ENCODE results near the gene CREB3L2. TPM values are rescaled to one million over a fixed set of nuclear protein-coding genes. Genes with fewer than 3 reads are reported as not detected.
"Not testable (repeated sequence)": the region's sequence is repeated elsewhere in the genome, so short reads cannot be mapped to it uniquely, and the experiment has no call there.

Gene CREB3L2
- total and polyA plus RNA-seq, 2 donors: 3.4 to 6.6 TPM

DNA sequence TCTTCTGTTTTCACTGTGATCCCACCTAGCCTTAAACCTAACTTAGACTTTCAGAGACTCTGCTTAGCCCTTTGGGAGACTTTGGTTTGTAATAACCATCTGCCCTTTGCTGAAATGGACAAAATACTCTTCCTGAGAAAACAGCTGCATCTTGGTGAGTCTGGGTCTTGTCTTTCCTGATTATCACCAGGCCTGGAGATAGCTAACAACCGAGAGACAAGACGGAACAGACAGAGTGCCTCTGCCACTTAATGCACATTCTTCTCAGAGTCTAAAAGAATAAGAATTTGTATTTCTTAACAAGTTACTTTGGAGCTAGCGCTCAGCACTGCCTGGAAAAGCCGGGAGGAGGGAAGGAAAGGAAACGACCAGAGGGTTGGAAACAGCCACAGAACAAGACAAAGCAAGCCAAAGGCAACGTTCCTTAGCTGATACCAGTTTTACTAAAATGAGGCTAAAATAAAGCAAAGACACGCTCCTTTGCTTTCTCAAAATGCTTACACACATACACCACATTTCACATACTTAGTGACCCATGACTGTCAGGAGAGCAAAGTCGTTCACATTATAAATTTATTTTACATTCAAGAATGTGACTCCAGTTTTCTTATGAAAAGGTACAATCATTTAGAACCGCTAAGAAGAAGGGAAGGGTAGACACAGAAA, 84.8 kb downstream of the CREB3L2 start:
- WGBS: 93% methylated on average over 9 of the region's 9 CpGs
- Histone ChIP-seq H3K4me3 (ENCODE audit: low read length in 2 of 2) (no peak overlapping the region), H3K9me3 (ENCODE audit: control insufficient read depth in 2 of 2, insufficient read depth in 1 of 2, low read length in 1 of 2) (no peaks in the 10 kb centered on the region), H3K27me3 (ENCODE audit: control insufficient read depth in 2 of 2, insufficient read depth in 1 of 2, low read length in 1 of 2) (no peaks in the 10 kb centered on the region), H3K4me1 (ENCODE audit: control insufficient read depth in 2 of 2, insufficient read depth in 2 of 2, low read length in 2 of 2) (no peaks in the 10 kb centered on the region), H3K36me3 (ENCODE audit: control insufficient read depth in 2 of 2, insufficient read depth in 2 of 2, low read length in 1 of 2) (peaks cover 0 to 4% of the 10 kb centered on the region in 2 donors), H3K27ac (ENCODE audit: low read depth in 1 of 2, low read length in 1 of 2) (no peak overlapping the region)
- DNase-seq (ENCODE audit: low read depth in 6 of 9, low spot score in 9 of 9): no peak

DNA sequence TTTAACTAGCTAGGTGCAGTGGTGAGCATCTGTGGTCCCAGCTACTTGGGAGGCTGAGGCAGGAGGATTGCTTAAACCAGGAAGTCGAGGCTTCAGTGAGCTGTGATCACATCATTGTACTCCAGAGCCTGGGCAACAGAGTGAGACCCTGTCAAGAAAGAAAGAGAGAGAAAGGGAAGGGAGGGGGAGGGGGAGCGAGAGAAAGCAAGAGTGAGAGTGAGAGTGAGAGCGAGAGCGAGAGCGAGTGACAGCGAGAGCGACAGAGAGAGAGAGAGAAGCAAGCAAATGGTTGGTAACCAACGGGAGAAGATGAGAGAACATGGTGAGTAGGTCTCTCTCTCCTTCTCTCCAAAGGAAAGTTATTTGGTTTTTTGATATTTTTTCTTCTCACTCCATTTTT, 85.3 kb downstream of the CREB3L2 start:
- H3K4me1 ChIP-seq (ENCODE audit: control insufficient read depth in 2 of 2, insufficient read depth in 2 of 2, low read length in 2 of 2): no peaks in the 10 kb centered on the region
- no peak overlapping the region for H3K27ac ChIP-seq (ENCODE audit: low read depth in 1 of 2, low read length in 1 of 2)
- H3K27me3 ChIP-seq (ENCODE audit: control insufficient read depth in 2 of 2, insufficient read depth in 1 of 2, low read length in 1 of 2): no peaks in the 10 kb centered on the region
- no peak overlapping the region for H3K4me3 ChIP-seq (ENCODE audit: low read length in 2 of 2)
- no peaks in the 10 kb centered on the region for H3K9me3 ChIP-seq (ENCODE audit: control insufficient read depth in 2 of 2, insufficient read depth in 1 of 2, low read length in 1 of 2)
- H3K36me3 ChIP-seq (ENCODE audit: control insufficient read depth in 2 of 2, insufficient read depth in 2 of 2, low read length in 1 of 2): peaks cover 0 to 4% of the 10 kb centered on the region in 2 donors
- no peak for DNase-seq (ENCODE audit: low read depth in 6 of 9, low spot score in 9 of 9)
- 97% methylated on average over 8 of the region's 8 CpGs for WGBS

DNA sequence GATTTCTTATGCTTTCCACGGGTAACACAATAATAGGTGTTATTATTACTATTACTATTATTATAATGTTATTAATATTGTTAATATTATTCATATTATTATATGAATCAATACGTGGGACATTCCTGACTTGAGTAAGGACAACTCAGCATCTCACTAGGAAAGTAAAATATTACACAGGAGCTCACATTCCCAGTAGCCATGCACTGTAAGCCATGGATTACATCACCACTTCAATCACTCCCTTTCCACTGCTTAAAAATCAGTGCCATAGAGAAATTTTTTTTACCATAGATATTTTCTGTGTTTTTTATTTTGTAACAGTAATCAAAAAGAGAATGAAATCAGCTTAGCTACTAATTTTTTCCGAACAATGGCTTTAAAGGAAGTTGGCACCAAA, 86.6 kb downstream of the CREB3L2 start:
- Histone ChIP-seq H3K27ac (ENCODE audit: low read depth in 1 of 2, low read length in 1 of 2) (no peak overlapping the region), H3K9me3 (ENCODE audit: control insufficient read depth in 2 of 2, insufficient read depth in 1 of 2, low read length in 1 of 2) (no peaks in the 10 kb centered on the region), H3K4me3 (ENCODE audit: low read length in 2 of 2) (no peak overlapping the region), H3K27me3 (ENCODE audit: control insufficient read depth in 2 of 2, insufficient read depth in 1 of 2, low read length in 1 of 2) (no peaks in the 10 kb centered on the region), H3K4me1 (ENCODE audit: control insufficient read depth in 2 of 2, insufficient read depth in 2 of 2, low read length in 2 of 2) (no peaks in the 10 kb centered on the region), H3K36me3 (ENCODE audit: control insufficient read depth in 2 of 2, insufficient read depth in 2 of 2, low read length in 1 of 2) (peaks cover 0 to 4% of the 10 kb centered on the region in 2 donors)
- WGBS: 97% methylated on average over 3 of the region's 3 CpGs
- DNase-seq (ENCODE audit: low read depth in 6 of 9, low spot score in 9 of 9): no peak

DNA sequence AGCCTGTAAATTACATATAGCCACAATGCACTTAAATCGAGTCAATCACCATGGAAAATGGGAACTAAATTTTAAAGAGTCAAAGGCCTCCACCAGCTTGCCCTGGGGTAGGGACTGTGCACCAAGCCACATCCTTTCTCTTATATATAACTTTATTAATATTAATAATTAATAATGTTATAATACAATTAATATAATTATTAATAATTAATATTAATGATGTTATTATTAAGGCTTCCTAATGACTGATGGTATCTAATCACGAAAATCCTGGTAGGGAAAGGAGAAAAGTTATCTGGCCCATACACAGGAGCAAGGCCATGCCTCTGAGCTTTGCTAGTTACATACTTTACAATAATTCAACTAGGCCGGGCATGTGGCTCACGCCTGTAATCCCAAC, 87.9 kb downstream of the CREB3L2 start:
- no peaks in the 10 kb centered on the region for H3K27me3 ChIP-seq (ENCODE audit: control insufficient read depth in 2 of 2, insufficient read depth in 1 of 2, low read length in 1 of 2)
- no peak overlapping the region for H3K27ac ChIP-seq (ENCODE audit: low read depth in 1 of 2, low read length in 1 of 2)
- no peak for DNase-seq (ENCODE audit: low read depth in 6 of 9, low spot score in 9 of 9)
- H3K36me3 ChIP-seq (ENCODE audit: control insufficient read depth in 2 of 2, insufficient read depth in 2 of 2, low read length in 1 of 2): peaks cover 0 to 4% of the 10 kb centered on the region in 2 donors
- H3K4me1 ChIP-seq (ENCODE audit: control insufficient read depth in 2 of 2, insufficient read depth in 2 of 2, low read length in 2 of 2): no peaks in the 10 kb centered on the region
- no peak overlapping the region for H3K4me3 ChIP-seq (ENCODE audit: low read length in 2 of 2)
- no peaks in the 10 kb centered on the region for H3K9me3 ChIP-seq (ENCODE audit: control insufficient read depth in 2 of 2, insufficient read depth in 1 of 2, low read length in 1 of 2)
- WGBS: 98% methylated on average over 4 of the region's 4 CpGs

DNA sequence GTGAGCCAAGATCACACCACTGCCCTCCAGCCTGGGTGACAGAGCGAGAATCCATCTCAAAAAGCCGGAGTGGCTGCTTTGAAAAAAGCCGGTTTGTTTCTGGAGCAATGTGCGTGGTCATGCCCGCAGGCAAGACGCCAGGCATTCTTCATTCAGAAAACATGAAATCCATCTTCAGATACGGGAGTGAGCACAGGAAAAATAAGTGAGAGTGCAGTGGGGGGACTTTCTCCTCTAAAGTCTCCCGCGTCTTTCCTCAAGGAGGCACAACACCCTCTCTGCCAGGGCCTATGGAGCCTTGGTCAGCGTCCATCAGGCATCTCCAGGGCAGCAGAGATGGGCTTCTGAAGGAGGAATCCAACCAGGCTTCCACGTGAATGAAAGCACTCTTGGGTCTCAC, 92.8 kb downstream of the CREB3L2 start:
- Histone ChIP-seq H3K27me3 (ENCODE audit: control insufficient read depth in 2 of 2, insufficient read depth in 1 of 2, low read length in 1 of 2) (no peaks in the 10 kb centered on the region), H3K36me3 (ENCODE audit: control insufficient read depth in 2 of 2, insufficient read depth in 2 of 2, low read length in 1 of 2) (peaks cover 3 to 9% of the 10 kb centered on the region in 2 donors), H3K9me3 (ENCODE audit: control insufficient read depth in 2 of 2, insufficient read depth in 1 of 2, low read length in 1 of 2) (no peaks in the 10 kb centered on the region), H3K27ac (ENCODE audit: low read depth in 1 of 2, low read length in 1 of 2) (no peak overlapping the region), H3K4me3 (ENCODE audit: low read length in 2 of 2) (no peak overlapping the region), H3K4me1 (ENCODE audit: control insufficient read depth in 2 of 2, insufficient read depth in 2 of 2, low read length in 2 of 2) (no peaks in the 10 kb centered on the region)
- DNase-seq (ENCODE audit: low read depth in 6 of 9, low spot score in 9 of 9): no peak
- WGBS: 96% methylated on average over 11 of the region's 11 CpGs

DNA sequence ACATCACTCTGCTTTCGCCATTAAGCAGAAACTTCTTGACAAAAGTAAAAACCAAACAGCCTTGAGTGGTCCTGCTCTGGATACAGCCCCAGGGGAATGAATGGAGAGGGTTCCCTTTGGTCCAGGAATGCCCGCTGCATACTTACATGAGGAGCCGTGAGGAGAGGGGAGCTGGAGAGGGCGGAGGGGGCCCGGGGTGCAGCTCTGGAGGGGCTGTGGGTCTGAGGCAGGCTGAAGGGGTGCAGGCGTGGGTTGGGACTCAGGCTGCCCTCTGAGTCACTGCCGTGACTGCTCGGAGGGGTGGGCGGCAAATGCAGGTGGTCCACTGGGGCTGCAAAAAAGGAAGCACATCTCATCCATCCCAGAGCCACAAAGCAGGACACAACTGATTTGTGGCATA, 93.8 kb downstream of the CREB3L2 start:
- H3K27ac ChIP-seq (ENCODE audit: low read depth in 1 of 2, low read length in 1 of 2): no peak overlapping the region
- DNase-seq (ENCODE audit: low read depth in 6 of 9, low spot score in 9 of 9): no peak
- H3K4me3 ChIP-seq (ENCODE audit: low read length in 2 of 2): no peak overlapping the region
- 97% methylated on average over 9 of the region's 9 CpGs for WGBS
- no peaks in the 10 kb centered on the region for H3K27me3 ChIP-seq (ENCODE audit: control insufficient read depth in 2 of 2, insufficient read depth in 1 of 2, low read length in 1 of 2)
- H3K4me1 ChIP-seq (ENCODE audit: control insufficient read depth in 2 of 2, insufficient read depth in 2 of 2, low read length in 2 of 2): no peaks in the 10 kb centered on the region
- peaks cover 3 to 7% of the 10 kb centered on the region in 2 donors for H3K36me3 ChIP-seq (ENCODE audit: control insufficient read depth in 2 of 2, insufficient read depth in 2 of 2, low read length in 1 of 2)
- no peaks in the 10 kb centered on the region for H3K9me3 ChIP-seq (ENCODE audit: control insufficient read depth in 2 of 2, insufficient read depth in 1 of 2, low read length in 1 of 2)

DNA sequence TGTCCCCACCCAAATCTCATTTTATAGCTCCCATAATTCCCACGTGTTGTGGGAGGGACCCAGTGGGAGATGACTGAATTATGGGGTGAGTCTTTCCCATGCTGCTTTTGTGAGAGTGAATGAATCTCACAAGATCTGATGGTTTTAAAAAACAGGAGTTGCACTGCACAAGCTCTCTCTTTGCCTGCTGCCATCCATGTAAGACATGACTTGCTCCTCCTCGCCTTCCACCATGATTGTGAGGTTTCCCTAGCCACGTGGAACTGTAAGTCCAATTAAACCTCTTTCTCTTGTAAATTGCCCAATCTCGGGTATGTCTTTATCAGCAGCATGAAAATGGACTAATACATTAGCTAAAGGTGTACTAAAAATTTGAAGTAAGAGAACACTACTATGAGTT, 95.2 kb downstream of the CREB3L2 start:
- not testable (repeated sequence) for H3K36me3 ChIP-seq (ENCODE audit: control insufficient read depth in 2 of 2, insufficient read depth in 2 of 2, low read length in 1 of 2); H3K4me3 ChIP-seq (ENCODE audit: low read length in 2 of 2)
- 95% methylated on average over 4 of the region's 4 CpGs for WGBS

DNA sequence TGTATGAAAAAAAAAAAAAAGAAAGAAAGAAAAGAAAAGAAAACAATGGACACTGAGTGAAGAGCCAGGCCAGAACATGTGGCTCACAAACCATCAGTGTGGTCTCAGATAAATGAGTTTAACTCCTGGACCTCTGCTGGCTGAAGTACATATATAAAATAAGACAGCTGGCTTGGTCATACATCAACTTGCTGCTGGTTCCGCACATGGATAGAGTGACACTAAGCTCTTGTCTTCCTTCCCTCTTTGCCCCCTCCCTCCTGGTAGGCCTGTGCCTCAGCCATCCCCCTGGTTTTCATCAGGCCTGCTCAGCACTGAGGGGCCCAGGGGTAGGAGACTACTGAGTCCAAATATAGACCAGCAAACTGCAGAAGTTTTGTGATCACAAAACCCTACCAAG, 97.1 kb downstream of the CREB3L2 start:
- H3K4me1 ChIP-seq (ENCODE audit: control insufficient read depth in 2 of 2, insufficient read depth in 2 of 2, low read length in 2 of 2): no peaks in the 10 kb centered on the region
- 100% methylated on average over 1 of the region's 1 CpG for WGBS
- no peak overlapping the region for H3K4me3 ChIP-seq (ENCODE audit: low read length in 2 of 2)
- H3K27me3 ChIP-seq (ENCODE audit: control insufficient read depth in 2 of 2, insufficient read depth in 1 of 2, low read length in 1 of 2): no peaks in the 10 kb centered on the region
- no peaks in the 10 kb centered on the region for H3K9me3 ChIP-seq (ENCODE audit: control insufficient read depth in 2 of 2, insufficient read depth in 1 of 2, low read length in 1 of 2)
- no peak for DNase-seq (ENCODE audit: low read depth in 6 of 9, low spot score in 9 of 9)
- peaks cover 7% of the 10 kb centered on the region in 2 donors for H3K36me3 ChIP-seq (ENCODE audit: control insufficient read depth in 2 of 2, insufficient read depth in 2 of 2, low read length in 1 of 2)
- H3K27ac ChIP-seq (ENCODE audit: low read depth in 1 of 2, low read length in 1 of 2): no peak overlapping the region

More for the DNA sequence above, 95.2 kb downstream of the CREB3L2 start:
- H3K9me3 ChIP-seq (ENCODE audit: control insufficient read depth in 2 of 2, insufficient read depth in 1 of 2, low read length in 1 of 2); H3K27ac ChIP-seq (ENCODE audit: low read depth in 1 of 2, low read length in 1 of 2); H3K27me3 ChIP-seq (ENCODE audit: control insufficient read depth in 2 of 2, insufficient read depth in 1 of 2, low read length in 1 of 2); DNase-seq (ENCODE audit: low read depth in 6 of 9, low spot score in 9 of 9); H3K4me1 ChIP-seq (ENCODE audit: control insufficient read depth in 2 of 2, insufficient read depth in 2 of 2, low read length in 2 of 2): not testable (repeated sequence)

DNA sequence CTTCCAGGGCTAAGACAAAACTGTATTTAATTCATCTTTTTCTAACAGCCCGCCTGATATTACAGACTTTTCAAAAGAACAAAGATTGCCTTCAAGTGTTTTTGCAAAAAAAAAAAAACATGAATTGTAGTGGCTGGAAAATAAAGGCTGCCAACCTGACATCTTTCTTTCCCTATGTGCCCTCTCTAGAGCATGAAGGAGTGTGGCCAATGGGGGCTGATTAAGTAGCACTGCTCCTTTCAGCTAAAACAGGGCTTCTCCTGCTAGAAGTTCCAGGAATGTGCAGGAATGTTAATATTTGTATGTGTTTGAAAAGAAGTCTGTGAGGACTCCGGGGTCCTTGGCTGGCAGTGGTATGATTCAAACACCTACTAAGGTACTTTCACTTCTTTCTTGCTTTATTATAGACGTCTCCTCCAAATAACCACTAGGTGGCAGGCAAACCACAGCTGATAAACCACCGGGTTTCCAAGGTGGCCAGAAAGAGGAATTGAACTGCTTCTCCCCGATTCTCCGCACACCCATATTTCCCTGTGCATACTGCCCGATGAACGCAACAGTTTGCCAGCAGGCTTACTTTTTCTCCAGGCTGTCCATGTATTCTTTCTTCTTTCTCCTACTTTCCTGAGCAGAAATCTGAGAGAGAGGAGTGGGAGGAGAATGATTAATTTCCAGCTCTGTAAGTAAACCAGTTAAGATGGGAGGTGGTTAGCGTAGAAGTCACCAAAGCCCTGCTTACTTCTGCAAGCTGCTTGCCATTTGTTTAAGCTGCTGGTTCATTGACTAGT, 98.3 kb downstream of the CREB3L2 start:
- WGBS: 40% methylated on average over 9 of the region's 9 CpGs
- no peaks in the 10 kb centered on the region for H3K27me3 ChIP-seq (ENCODE audit: control insufficient read depth in 2 of 2, insufficient read depth in 1 of 2, low read length in 1 of 2)
- H3K4me3 ChIP-seq (ENCODE audit: low read length in 2 of 2): no peak overlapping the region
- DNase-seq (ENCODE audit: low read depth in 6 of 9, low spot score in 9 of 9): peak; percentile 30 to 85 (median 65)
- peaks cover 4 to 7% of the 10 kb centered on the region in 2 donors for H3K4me1 ChIP-seq (ENCODE audit: control insufficient read depth in 2 of 2, insufficient read depth in 2 of 2, low read length in 2 of 2)
- H3K9me3 ChIP-seq (ENCODE audit: control insufficient read depth in 2 of 2, insufficient read depth in 1 of 2, low read length in 1 of 2): no peaks in the 10 kb centered on the region
- peaks cover 7% of the 10 kb centered on the region in 2 donors for H3K36me3 ChIP-seq (ENCODE audit: control insufficient read depth in 2 of 2, insufficient read depth in 2 of 2, low read length in 1 of 2)
- peak overlapping the region in 1 of 2 donors; percentile 31 for H3K27ac ChIP-seq (ENCODE audit: low read depth in 1 of 2, low read length in 1 of 2)

Data from thymus (tissue), 11 donors.